ENCODE data around the gene USP34.

USP34 gene

DNA sequence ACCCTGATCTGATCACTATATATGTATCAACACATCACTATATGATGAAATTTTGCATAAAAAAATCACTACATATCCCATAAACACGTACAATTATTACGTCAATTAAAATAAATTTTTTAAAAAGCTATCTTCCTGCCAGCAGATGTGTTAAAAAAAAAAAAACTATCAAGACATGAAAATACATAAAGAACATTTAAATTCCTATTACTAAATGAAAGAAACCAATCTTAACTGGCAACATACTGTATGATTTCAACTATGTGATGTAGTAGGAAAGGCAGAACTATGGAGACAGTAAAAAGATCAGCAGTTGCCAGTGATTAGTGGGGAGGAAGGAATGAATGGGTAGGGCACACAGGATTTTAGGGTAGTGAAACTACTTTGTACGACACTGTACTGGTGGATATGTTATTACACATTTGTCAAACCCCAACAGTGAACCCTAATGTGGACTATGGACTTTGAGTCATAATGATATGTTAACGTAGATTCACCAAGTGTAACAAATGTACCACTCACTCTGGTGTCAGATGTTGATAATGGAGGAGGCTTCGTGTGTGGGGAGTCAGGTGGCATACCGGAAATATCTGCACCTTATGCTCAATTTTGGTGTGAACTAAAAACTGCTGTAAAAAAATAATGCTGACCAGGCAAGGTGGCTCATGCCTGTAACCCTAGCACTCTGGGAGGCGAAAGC, 27.4 kb downstream of the USP34 start:
- TF ChIP-seq, protein P1, sequence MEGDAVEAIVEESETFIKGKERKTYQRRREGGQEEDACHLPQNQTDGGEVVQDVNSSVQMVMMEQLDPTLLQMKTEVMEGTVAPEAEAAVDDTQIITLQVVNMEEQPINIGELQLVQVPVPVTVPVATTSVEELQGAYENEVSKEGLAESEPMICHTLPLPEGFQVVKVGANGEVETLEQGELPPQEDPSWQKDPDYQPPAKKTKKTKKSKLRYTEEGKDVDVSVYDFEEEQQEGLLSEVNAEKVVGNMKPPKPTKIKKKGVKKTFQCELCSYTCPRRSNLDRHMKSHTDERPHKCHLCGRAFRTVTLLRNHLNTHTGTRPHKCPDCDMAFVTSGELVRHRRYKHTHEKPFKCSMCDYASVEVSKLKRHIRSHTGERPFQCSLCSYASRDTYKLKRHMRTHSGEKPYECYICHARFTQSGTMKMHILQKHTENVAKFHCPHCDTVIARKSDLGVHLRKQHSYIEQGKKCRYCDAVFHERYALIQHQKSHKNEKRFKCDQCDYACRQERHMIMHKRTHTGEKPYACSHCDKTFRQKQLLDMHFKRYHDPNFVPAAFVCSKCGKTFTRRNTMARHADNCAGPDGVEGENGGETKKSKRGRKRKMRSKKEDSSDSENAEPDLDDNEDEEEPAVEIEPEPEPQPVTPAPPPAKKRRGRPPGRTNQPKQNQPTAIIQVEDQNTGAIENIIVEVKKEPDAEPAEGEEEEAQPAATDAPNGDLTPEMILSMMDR (IDR thresholded peaks at IDR 0.05; ENCODE audit: extremely low read depth, missing control alignments) = no peak
- DNase-seq (ENCODE audit: low spot score) = peak; percentile 16

DNA sequence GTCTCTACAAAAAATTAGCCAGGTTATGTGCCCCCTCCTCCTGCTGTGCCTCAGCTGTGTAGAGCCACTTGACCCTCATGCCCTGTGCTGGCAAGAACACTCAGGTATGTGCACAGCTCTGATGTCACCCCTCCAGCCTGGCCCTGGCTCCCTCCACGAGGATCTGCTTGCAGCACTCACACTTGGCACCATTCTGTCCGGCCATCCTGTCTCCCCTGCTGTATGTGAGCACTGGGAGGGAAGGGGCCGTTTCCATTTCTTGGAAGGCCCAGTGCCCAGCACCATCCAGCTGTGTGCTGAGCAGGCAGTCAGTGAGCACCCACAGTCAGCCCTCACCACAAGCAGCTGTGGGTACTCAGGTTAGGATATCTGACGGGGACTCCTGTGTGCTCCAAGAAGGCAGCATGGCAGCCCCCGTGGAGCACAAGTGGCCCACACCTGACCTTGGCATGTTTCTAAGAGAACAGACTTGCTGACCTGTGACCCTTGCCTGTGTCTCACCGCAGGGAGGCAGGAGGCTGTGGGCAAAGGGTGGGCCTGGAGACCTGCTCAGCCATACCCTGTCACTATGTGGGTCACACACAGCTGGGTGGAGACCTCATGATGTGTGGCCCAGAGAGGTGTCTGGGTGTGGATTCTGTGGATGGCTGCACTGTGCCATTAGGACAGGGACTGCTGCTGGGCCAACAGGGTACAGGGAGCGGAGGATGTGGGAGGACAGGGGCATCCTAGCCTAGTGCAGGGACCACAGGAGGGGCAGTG, 31.5 kb downstream of the USP34 start:
- TF ChIP-seq, protein P1 (IDR thresholded peaks at IDR 0.05; ENCODE audit: extremely low read depth, missing control alignments) = no peak
- DNase-seq (ENCODE audit: low spot score) = no peak

DNA sequence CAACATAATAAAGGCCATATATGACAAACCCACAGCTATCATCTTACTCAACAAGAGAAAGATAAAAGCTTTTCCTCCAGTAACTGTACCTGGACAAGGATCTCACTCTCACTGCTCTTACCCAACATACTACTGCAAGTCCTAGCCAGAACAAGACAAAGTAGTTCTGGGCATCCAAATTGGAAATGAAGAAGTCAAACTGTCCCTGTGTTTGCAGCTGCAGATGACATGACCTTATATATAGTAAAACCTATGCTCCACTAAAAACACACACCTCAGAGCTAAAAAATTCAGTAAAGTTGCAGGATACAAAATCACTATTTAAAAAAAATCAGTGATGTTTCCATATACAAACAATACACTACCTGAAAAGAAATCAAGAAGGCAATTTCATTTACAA, 32.2 kb downstream of the USP34 start:
- TF ChIP-seq, protein P1 (IDR thresholded peaks at IDR 0.05; ENCODE audit: extremely low read depth, missing control alignments) = no peak
- DNase-seq (ENCODE audit: low spot score) = no peak

DNA sequence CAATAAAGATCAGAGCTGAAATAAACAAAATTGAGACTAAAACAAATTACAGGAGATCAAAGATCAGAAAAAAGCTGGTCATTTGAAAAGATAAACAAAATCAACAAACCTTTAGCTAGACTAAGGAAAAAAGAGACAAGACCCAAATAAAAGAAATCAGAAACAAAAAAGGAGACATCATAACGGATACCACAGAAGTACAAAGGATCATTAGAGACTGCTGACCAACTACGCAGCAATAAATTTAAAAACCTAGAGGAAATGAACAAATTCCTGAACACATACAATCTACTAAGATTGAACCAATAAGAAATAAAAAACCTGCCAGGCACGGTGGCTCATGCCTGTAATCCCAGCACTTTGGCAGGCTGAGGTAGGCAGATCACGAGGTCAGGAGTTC, 33.7 kb downstream of the USP34 start:
- TF ChIP-seq, protein P1 (IDR thresholded peaks at IDR 0.05; ENCODE audit: extremely low read depth, missing control alignments) = no peak
- no peak for DNase-seq (ENCODE audit: low spot score)

DNA sequence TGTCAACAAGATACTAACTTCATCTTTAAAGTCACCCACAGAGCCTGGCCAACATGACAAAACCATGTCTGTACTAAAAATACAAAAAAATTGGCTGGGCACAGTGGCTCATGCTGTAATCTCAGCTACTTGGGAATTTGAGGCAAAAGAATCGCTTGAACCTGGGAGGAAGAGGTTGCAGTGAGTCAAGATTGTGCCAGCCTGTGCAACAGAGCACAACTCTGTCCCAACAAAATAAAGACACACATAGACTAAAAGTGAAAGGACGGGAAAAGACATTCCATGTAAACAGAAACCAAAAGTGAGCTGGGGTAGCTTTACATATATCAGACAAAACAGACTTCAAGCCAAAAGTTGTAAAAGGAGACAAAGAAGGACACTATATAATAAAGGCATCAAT, 34.8 kb downstream of the USP34 start:
- TF ChIP-seq, protein P1 (IDR thresholded peaks at IDR 0.05; ENCODE audit: extremely low read depth, missing control alignments) = no peak
- DNase-seq (ENCODE audit: low spot score) = no peak

DNA sequence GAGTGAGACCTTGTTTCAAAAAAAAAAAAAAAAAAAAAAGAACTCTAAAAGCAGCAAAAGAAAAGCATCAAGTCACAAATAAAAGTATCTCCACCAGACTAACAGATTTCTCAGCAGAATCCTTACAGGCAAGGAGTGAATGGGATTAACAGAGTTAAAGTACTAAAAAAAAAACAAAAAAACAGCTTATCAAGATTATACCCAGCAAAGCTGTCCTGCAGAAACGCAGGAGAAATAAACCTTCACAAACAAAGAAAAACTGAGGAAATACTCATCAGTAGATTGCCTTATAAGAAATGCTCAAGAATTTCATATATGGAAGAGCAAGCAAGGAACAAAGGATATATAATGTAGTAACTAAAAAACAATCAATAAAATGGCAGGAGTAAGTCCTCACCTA, 35.6 kb downstream of the USP34 start:
- DNase-seq (ENCODE audit: low spot score) = no peak

DNA sequence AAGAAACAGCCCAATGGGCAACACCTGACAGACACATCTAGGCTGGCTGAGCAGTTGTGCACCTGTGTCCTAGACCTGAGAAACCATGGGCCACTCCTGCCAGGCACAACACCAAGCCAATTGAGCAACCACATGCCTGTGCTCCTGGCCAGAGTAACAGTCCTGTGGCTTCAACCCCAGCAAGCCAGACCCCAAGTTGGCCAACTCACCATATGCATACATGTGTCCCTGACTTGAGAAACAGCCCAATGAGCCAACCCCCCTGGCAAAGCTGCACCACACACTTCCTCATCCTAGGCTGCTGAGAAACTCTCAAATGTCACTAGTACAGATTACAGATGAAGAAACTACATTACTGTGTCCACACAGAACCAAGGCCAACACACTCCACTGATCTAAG, 36.6 kb downstream of the USP34 start:
- no peak for DNase-seq (ENCODE audit: low spot score)
- TF ChIP-seq, protein P1 (IDR thresholded peaks at IDR 0.05; ENCODE audit: extremely low read depth, missing control alignments) = no peak

More for the DNA sequence above, 35.6 kb downstream of the USP34 start:
- TF ChIP-seq, protein P1 (IDR thresholded peaks at IDR 0.05; ENCODE audit: extremely low read depth, missing control alignments) = no peak

Measured in GM20000 (cell line).